ENCODE data around the gene TBC1D23. TPM values are rescaled to one million over a fixed set of nuclear protein-coding genes. Genes with fewer than 3 reads are reported as not detected.

Gene TBC1D23
- total RNA-seq, 1 experiment from 2014 or later, result 45.2 TPM

- CTCF ChIA-PET, result interaction anchor here (0.6 kb wide), 1 partner anchor 466 kb away, joined by 4 read pairs; no protein-coding TSS in a partner anchor
- H3K36me3 Mint-ChIP-seq (ENCODE audit: insufficient read depth, unreplicated experiment), result peaks cover 33% of the 10 kb centered on the region
- H3K4me3 Mint-ChIP-seq (ENCODE audit: unreplicated experiment), result no peak overlapping the region
- H3K9me3 ChIP-seq, result no peaks in the 10 kb centered on the region
- no peak overlapping the region for H3K4me3 ChIP-seq (ENCODE audit: low read depth, low read length)
- TF ChIP-seq, protein P1, sequence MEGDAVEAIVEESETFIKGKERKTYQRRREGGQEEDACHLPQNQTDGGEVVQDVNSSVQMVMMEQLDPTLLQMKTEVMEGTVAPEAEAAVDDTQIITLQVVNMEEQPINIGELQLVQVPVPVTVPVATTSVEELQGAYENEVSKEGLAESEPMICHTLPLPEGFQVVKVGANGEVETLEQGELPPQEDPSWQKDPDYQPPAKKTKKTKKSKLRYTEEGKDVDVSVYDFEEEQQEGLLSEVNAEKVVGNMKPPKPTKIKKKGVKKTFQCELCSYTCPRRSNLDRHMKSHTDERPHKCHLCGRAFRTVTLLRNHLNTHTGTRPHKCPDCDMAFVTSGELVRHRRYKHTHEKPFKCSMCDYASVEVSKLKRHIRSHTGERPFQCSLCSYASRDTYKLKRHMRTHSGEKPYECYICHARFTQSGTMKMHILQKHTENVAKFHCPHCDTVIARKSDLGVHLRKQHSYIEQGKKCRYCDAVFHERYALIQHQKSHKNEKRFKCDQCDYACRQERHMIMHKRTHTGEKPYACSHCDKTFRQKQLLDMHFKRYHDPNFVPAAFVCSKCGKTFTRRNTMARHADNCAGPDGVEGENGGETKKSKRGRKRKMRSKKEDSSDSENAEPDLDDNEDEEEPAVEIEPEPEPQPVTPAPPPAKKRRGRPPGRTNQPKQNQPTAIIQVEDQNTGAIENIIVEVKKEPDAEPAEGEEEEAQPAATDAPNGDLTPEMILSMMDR (IDR thresholded peaks at IDR 0.05; ENCODE audit: insufficient read depth in 1 of 2, low read depth in 1 of 2, low read length in 1 of 2, severe bottlenecking in 1 of 2, unreplicated experiment in 1 of 2), result no peak
- no peak for DNase-seq
- H3K27ac Mint-ChIP-seq (ENCODE audit: unreplicated experiment), result no peak overlapping the region
- intact Hi-C loops (cut with micrococcal nuclease; ENCODE audit: unreplicated experiment), result no loop called here
- no peaks in the 10 kb centered on the region for H3K9me3 Mint-ChIP-seq (ENCODE audit: unreplicated experiment)
- POLR2A ChIA-PET, result no interaction called here
- H3K4me1 Mint-ChIP-seq (ENCODE audit: low read depth, unreplicated experiment), result no peaks in the 10 kb centered on the region
- no peaks in the 10 kb centered on the region for H3K4me1 ChIP-seq
- no peaks in the 10 kb centered on the region for H3K27me3 ChIP-seq (replicated peaks; ENCODE audit: control insufficient read depth, insufficient read depth, low read length)
- H3K36me3 ChIP-seq (ENCODE audit: control insufficient read depth, insufficient read depth, low read length), result peaks cover 2% of the 10 kb centered on the region; the same call in 1 of the 2 replicates
- H3K27me3 Mint-ChIP-seq (ENCODE audit: insufficient read depth, unreplicated experiment), result no peaks in the 10 kb centered on the region
- BruUV-seq (replicated peaks), result no TSS peak
Observed at GRCh38 chr3:100297784-100298183, 37.0 kb downstream of the TBC1D23 start.

GRCh38 chr3:100299016-100299415 is 38.2 kb downstream of the TBC1D23 start:
- CTCF ChIA-PET, result no interaction called here

DNA sequence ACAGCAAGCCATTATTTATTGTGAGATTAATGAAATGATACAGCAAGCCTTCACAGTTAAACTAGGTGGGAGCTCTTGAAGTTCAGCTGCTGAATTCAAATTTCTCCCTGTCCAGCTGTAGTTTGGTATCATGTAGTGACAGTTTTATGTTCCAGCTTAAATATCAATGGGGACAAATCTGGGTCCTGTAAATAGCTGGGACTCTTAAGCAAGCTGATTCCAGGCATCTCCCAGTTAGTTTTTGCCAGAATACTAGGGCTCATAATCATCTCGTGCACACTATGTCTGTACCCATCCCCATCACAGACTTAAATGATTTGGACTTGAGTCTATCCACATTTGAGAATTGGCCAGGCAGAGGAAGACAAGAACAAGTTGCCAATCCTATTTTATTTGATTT is 45.9 kb downstream of the TBC1D23 start:
- no TSS peak for BruUV-seq (replicated peaks)
- H3K9me3 ChIP-seq, result no peaks in the 10 kb centered on the region
- Mint-ChIP-seq H3K4me1 (ENCODE audit: low read depth, unreplicated experiment) (no peaks in the 10 kb centered on the region), H3K36me3 (ENCODE audit: insufficient read depth, unreplicated experiment) (peaks cover 22% of the 10 kb centered on the region), H3K9me3 (ENCODE audit: unreplicated experiment) (no peaks in the 10 kb centered on the region), H3K27me3 (ENCODE audit: insufficient read depth, unreplicated experiment) (no peaks in the 10 kb centered on the region), H3K27ac (ENCODE audit: unreplicated experiment) (no peak overlapping the region), H3K4me3 (ENCODE audit: unreplicated experiment) (no peak overlapping the region)
- intact Hi-C loops (cut with micrococcal nuclease; ENCODE audit: unreplicated experiment), result no loop called here
- TF ChIP-seq, protein P1 (IDR thresholded peaks at IDR 0.05; ENCODE audit: insufficient read depth in 1 of 2, low read depth in 1 of 2, low read length in 1 of 2, severe bottlenecking in 1 of 2, unreplicated experiment in 1 of 2), result no peak
- H3K36me3 ChIP-seq (ENCODE audit: control insufficient read depth, insufficient read depth, low read length), result no peaks in the 10 kb centered on the region
- H3K27me3 ChIP-seq (replicated peaks; ENCODE audit: control insufficient read depth, insufficient read depth, low read length), result no peaks in the 10 kb centered on the region
- no peak for DNase-seq
- no peaks in the 10 kb centered on the region for H3K4me1 ChIP-seq
- ChIA-PET POLR2A (no interaction called here), CTCF (no interaction called here)
- H3K4me3 ChIP-seq (ENCODE audit: low read depth, low read length), result no peak overlapping the region

More at GRCh38 chr3:100299016-100299415, 38.2 kb downstream of the TBC1D23 start:
- H3K27me3 ChIP-seq (replicated peaks; ENCODE audit: control insufficient read depth, insufficient read depth, low read length), result no peaks in the 10 kb centered on the region
- BruUV-seq (replicated peaks), result no TSS peak
- no peak for DNase-seq
- H3K36me3 ChIP-seq (ENCODE audit: control insufficient read depth, insufficient read depth, low read length), result peaks cover 2% of the 10 kb centered on the region; the same call in 1 of the 2 replicates
- H3K4me3 ChIP-seq (ENCODE audit: low read depth, low read length), result no peak overlapping the region
- Mint-ChIP-seq H3K27me3 (ENCODE audit: insufficient read depth, unreplicated experiment) (no peaks in the 10 kb centered on the region), H3K9me3 (ENCODE audit: unreplicated experiment) (no peaks in the 10 kb centered on the region), H3K27ac (ENCODE audit: unreplicated experiment) (no peak overlapping the region), H3K4me3 (ENCODE audit: unreplicated experiment) (no peak overlapping the region), H3K36me3 (ENCODE audit: insufficient read depth, unreplicated experiment) (peaks cover 39% of the 10 kb centered on the region), H3K4me1 (ENCODE audit: low read depth, unreplicated experiment) (no peaks in the 10 kb centered on the region)
- intact Hi-C loops (cut with micrococcal nuclease; ENCODE audit: unreplicated experiment), result no loop called here
- TF ChIP-seq, protein P1 (IDR thresholded peaks at IDR 0.05; ENCODE audit: insufficient read depth in 1 of 2, low read depth in 1 of 2, low read length in 1 of 2, severe bottlenecking in 1 of 2, unreplicated experiment in 1 of 2), result no peak
- POLR2A ChIA-PET, result no interaction called here
- H3K4me1 ChIP-seq, result no peaks in the 10 kb centered on the region
- no peaks in the 10 kb centered on the region for H3K9me3 ChIP-seq
